K562 (cell line): Measurements from ENCODE around the gene SFXN5.

ENCODE experiments used
- POLR2AphosphoS5 ChIP-seq: IDR thresholded peaks from 2 replicates; pipeline ENCODE4 v1.6.1; 2011; ENCODE audit warnings: mild to moderate bottlenecking, low read depth, low read length, moderate library complexity; ENCODE audit not compliant: control insufficient read depth, insufficient read depth
- RAD21 ChIP-seq, 2 experiments: fragments of 250-450 bp in 1 of 2; fragments of 450-650 bp in 1 of 2; sonication (Bioruptor Pico) in 1 of 2; formaldehyde crosslinking in 1 of 2; IDR thresholded peaks in 1 of 2; conservative IDR thresholded peaks in 1 of 2; 2 replicates each; pipeline versions ENCODE4 v1.4.0 to v1.8.0; 2020 to 2022; ENCODE audit warnings: mild to moderate bottlenecking in 2 of 2, moderate library complexity in 1 of 2

- no peak for TF ChIP-seq RAD21 (CRISPR knock-in tag; conservative IDR thresholded peaks at IDR 0.05 in 1 of 2, IDR thresholded peaks at IDR 0.05 in 1 of 2)
- no peak for TF ChIP-seq POLR2AphosphoS5
Observed at GRCh38 chr2:73078457-73079411, 7.2 kb upstream of the SFXN5 start.
